MM.1S (cell line): Measurements from ENCODE around the gene TBL1Y.

ENCODE experiments used
- DNase-seq: peaks from one replicate; pipeline ENCODE4 v3.0.0-alpha.2; 2015
- H2AFZ ChIP-seq: fragments of 300-600 bp; sonication (generic); 2 replicates; pipeline ENCODE4 v1.6.0; 2016; ENCODE audit warnings: antibody characterized with exemption, low read length
- H3F3A ChIP-seq: fragments of 300-600 bp; sonication (generic); 2 replicates; pipeline ENCODE4 v1.6.1; 2016; ENCODE audit warnings: mild to moderate bottlenecking, antibody characterized with exemption, low read length, moderate library complexity, mixed read lengths; ENCODE audit not compliant: insufficient read depth
- H3K27ac ChIP-seq: fragments of 300-600 bp; sonication (generic); 2 replicates; pipeline ENCODE4 v1.5.1; 2016; ENCODE audit warnings: mild to moderate bottlenecking, low read length
- H3K27me3 ChIP-seq: fragments of 300-600 bp; sonication (generic); replicated peaks from 2 replicates; pipeline ENCODE4 v1.6.0; 2016; ENCODE audit warnings: low read length; ENCODE audit not compliant: insufficient read depth
- H3K36me3 ChIP-seq: fragments of 300-600 bp; sonication (generic); replicated peaks from 2 replicates; pipeline ENCODE4 v1.6.1; 2016; ENCODE audit warnings: mild to moderate bottlenecking, low read length, mixed read lengths; ENCODE audit not compliant: insufficient read depth
- H3K4me1 ChIP-seq: fragments of 300-600 bp; sonication (generic); 2 replicates; pipeline ENCODE4 v1.6.1; 2016; ENCODE audit warnings: low read length, mixed read lengths
- H3K4me2 ChIP-seq: fragments of 300-600 bp; sonication (generic); 2 replicates; pipeline ENCODE4 v1.6.0; 2016; ENCODE audit warnings: low read depth, low read length
- H3K4me3 ChIP-seq: fragments of 300-600 bp; sonication (generic); 2 replicates; pipeline ENCODE4 v1.5.1; 2016; ENCODE audit warnings: low read length, mixed read lengths
- H3K79me2 ChIP-seq: fragments of 300-600 bp; sonication (generic); 2 replicates; pipeline ENCODE4 v1.6.1; 2016; ENCODE audit warnings: mixed run types, low read length, mixed read lengths
- H3K9ac ChIP-seq: fragments of 300-600 bp; sonication (generic); 2 replicates; pipeline ENCODE4 v1.6.1; 2016; ENCODE audit warnings: low read length, mixed read lengths
- H3K9me2 ChIP-seq: fragments of 300-600 bp; sonication (generic); replicated peaks from 2 replicates; pipeline ENCODE4 v1.6.1; 2016; ENCODE audit warnings: mild to moderate bottlenecking, low read length, mixed read lengths; ENCODE audit not compliant: insufficient read depth
- H3K9me3 ChIP-seq: fragments of 300-600 bp; sonication (generic); replicated peaks from 2 replicates; pipeline ENCODE4 v1.6.1; 2016; ENCODE audit warnings: mild to moderate bottlenecking, low read length, mixed read lengths; ENCODE audit not compliant: insufficient read depth
- H4K20me1 ChIP-seq: fragments of 300-600 bp; sonication (generic); 2 replicates; pipeline ENCODE4 v1.6.1; 2016; ENCODE audit warnings: mild to moderate bottlenecking, low read length, moderate library complexity, mixed read lengths; ENCODE audit not compliant: insufficient read depth
- CTCF ChIP-seq: fragments of 300-600 bp; sonication (generic); IDR thresholded peaks from 2 replicates; pipeline ENCODE4 v1.5.1; 2016; ENCODE audit warnings: antibody characterized with exemption, low read length, mixed read lengths
- EZH2 ChIP-seq: fragments of 300-600 bp; sonication (generic); optimal IDR thresholded peaks from 2 replicates; pipeline ENCODE3; 2017; ENCODE audit warnings: low read depth, mild to moderate bottlenecking, antibody characterized with exemption, low read length, mixed read lengths
- EZH2phosphoT487 ChIP-seq: fragments of 300-600 bp; sonication (generic); IDR thresholded peaks from 2 replicates; pipeline ENCODE4 v1.6.1; 2018; ENCODE audit warnings: antibody characterized with exemption, low read length

Gene TBL1Y

GRCh38 chrY:7107179-7107578, 196.7 kb downstream of the TBL1Y start:
- no peaks in the 10 kb centered on the region for H3K79me2 ChIP-seq
- no peaks in the 10 kb centered on the region for H3K36me3 ChIP-seq
- H3K4me3 ChIP-seq = no peak overlapping the region
- H3K4me1 ChIP-seq = no peaks in the 10 kb centered on the region
- no peak overlapping the region for H3K4me2 ChIP-seq
- no peak for TF ChIP-seq CTCF
- no peak for TF ChIP-seq EZH2
- TF ChIP-seq EZH2phosphoT487 = no peak
- no peak overlapping the region for H3K9ac ChIP-seq
- no peak overlapping the region for H3K27ac ChIP-seq
- no peaks in the 10 kb centered on the region for H4K20me1 ChIP-seq
- no peaks in the 10 kb centered on the region for H3K9me3 ChIP-seq
- H3K27me3 ChIP-seq = no peaks in the 10 kb centered on the region
- H2AFZ ChIP-seq = no peak overlapping the region
- DNase-seq = no peak
- H3K9me2 ChIP-seq = no peaks in the 10 kb centered on the region
- no peaks in the 10 kb centered on the region for H3F3A ChIP-seq

- H3K27me3 ChIP-seq = no peaks in the 10 kb centered on the region
- H4K20me1 ChIP-seq = no peaks in the 10 kb centered on the region
- H3K9me2 ChIP-seq = no peaks in the 10 kb centered on the region
- no peaks in the 10 kb centered on the region for H3K4me1 ChIP-seq
- no peaks in the 10 kb centered on the region for H3K79me2 ChIP-seq
- no peaks in the 10 kb centered on the region for H3K36me3 ChIP-seq
- no peak overlapping the region for H3K4me3 ChIP-seq
- H3K27ac ChIP-seq = no peak overlapping the region
- no peak overlapping the region for H3K4me2 ChIP-seq
- H3K9ac ChIP-seq = no peak overlapping the region
- DNase-seq = no peak
- H3K9me3 ChIP-seq = no peaks in the 10 kb centered on the region
- no peak overlapping the region for H2AFZ ChIP-seq
- H3F3A ChIP-seq = no peaks in the 10 kb centered on the region
- no peak for TF ChIP-seq CTCF
Observed at GRCh38 chrY:7110086-7110485, 199.6 kb downstream of the TBL1Y start.

- no peaks in the 10 kb centered on the region for H3K27me3 ChIP-seq
- no peak overlapping the region for H3K27ac ChIP-seq
- H3K9ac ChIP-seq = no peak overlapping the region
- H2AFZ ChIP-seq = no peak overlapping the region
- H4K20me1 ChIP-seq = no peaks in the 10 kb centered on the region
- no peaks in the 10 kb centered on the region for H3K79me2 ChIP-seq
- H3K9me3 ChIP-seq = no peaks in the 10 kb centered on the region
- no peaks in the 10 kb centered on the region for H3K4me1 ChIP-seq
- no peak overlapping the region for H3K4me2 ChIP-seq
- TF ChIP-seq EZH2 (no peak), EZH2phosphoT487 (no peak), CTCF (no peak)
- H3K36me3 ChIP-seq = no peaks in the 10 kb centered on the region
- H3K9me2 ChIP-seq = no peaks in the 10 kb centered on the region
- no peaks in the 10 kb centered on the region for H3F3A ChIP-seq
- no peak overlapping the region for H3K4me3 ChIP-seq
- no peak for DNase-seq
Observed at GRCh38 chrY:7115871-7116270, 205.4 kb downstream of the TBL1Y start.

- no peak overlapping the region for H2AFZ ChIP-seq
- no peak overlapping the region for H3K4me3 ChIP-seq
- H3K9me2 ChIP-seq = no peaks in the 10 kb centered on the region
- H3K79me2 ChIP-seq = no peaks in the 10 kb centered on the region
- no peaks in the 10 kb centered on the region for H3K36me3 ChIP-seq
- H3K9me3 ChIP-seq = no peaks in the 10 kb centered on the region
- no peak overlapping the region for H3K4me2 ChIP-seq
- H3K4me1 ChIP-seq = no peaks in the 10 kb centered on the region
- no peak overlapping the region for H3K9ac ChIP-seq
- no peaks in the 10 kb centered on the region for H4K20me1 ChIP-seq
- no peak for DNase-seq
- H3K27ac ChIP-seq = no peak overlapping the region
- H3K27me3 ChIP-seq = no peaks in the 10 kb centered on the region
- no peaks in the 10 kb centered on the region for H3F3A ChIP-seq
- TF ChIP-seq CTCF = no peak
- no peak for TF ChIP-seq EZH2
- no peak for TF ChIP-seq EZH2phosphoT487
Observed at GRCh38 chrY:7122202-7122601, 211.7 kb downstream of the TBL1Y start.
